DND-41 (cell line): ENCODE results near the gene PTPRD.

Experiments used
- CTCF ChIP-seq: IDR thresholded peaks from 2 replicates; pipeline ENCODE4 v1.5.1; 2012; ENCODE audit warnings: borderline replicate concordance, low read length, moderate library complexity, mild to moderate bottlenecking; ENCODE audit not compliant: poor library complexity, severe bottlenecking; ENCODE audit errors: extremely low read depth
- EZH2 ChIP-seq: IDR thresholded peaks from 3 replicates; pipeline ENCODE4 v1.6.1; 2012; ENCODE audit warnings: borderline replicate concordance, low read depth, mild to moderate bottlenecking, moderate library complexity, low read length, inconsistent platforms; ENCODE audit not compliant: severe bottlenecking

- no peak for TF ChIP-seq CTCF
- no peak for TF ChIP-seq EZH2
Observed at GRCh38 chr9:10226996-10227395, 385.8 kb downstream of the PTPRD start.
